Ramos (cell line): ENCODE results near the gene NDC80.
"Not testable (repeated sequence)": the region's sequence is repeated elsewhere in the genome, so short reads cannot be mapped to it uniquely, and the experiment has no call there.

Experiments used
- in situ Hi-C: fragments of 300-500 bp; cut with MboI; formaldehyde crosslinking; loops from one replicate; pipeline ENCODE4 v1.14.3; 2022; ENCODE audit warnings: low sequenced_read_pairs; ENCODE audit not compliant: unreplicated experiment

Gene NDC80

GRCh38 chr18:2571200-2572170, at the start of gene NDC80, which contains the start of gene METTL4:
Gene NDC80, plus strand, starts transcription at chr18:2571557. Its CDS starts 1,429 bp downstream, at chr18:2572986.
Gene METTL4, minus strand, starts transcription at chr18:2571505. Its CDS starts 4,289 bp downstream, at chr18:2567216.
- in situ Hi-C loops: no loop called here

DNA sequence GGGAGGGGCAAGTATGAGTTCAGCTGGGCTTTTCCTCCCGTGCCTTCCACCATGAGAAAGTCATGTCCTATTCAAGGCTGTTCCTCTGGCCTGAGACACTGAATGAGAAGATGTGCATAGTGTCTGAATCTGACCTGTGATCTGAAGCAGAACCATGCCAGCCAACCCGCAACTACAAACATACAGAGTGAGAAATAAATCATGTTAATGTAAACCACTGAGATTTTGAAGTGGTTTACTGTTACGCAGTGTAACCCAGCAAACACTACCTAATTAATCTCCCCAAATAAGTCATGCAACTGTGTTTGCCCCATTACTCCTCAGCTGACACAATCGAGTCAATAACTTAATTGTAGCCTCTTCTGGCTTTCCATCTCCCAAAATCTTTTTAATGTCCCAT, 49.2 kb upstream of the NDC80 start:
- in situ Hi-C loops: loop anchor here (10.0 kb wide), 1 partner anchor 187 kb away; no protein-coding TSS in a partner anchor

GRCh38 chr18:2524794-2525198, 46.6 kb upstream of the NDC80 start:
- in situ Hi-C loops: loop anchor here (10.0 kb wide), 1 partner anchor 190 kb away; no protein-coding TSS in a partner anchor

GRCh38 chr18:2526329-2526728, 45.0 kb upstream of the NDC80 start:
- in situ Hi-C loops: loop anchor here (10.0 kb wide), 1 partner anchor 192 kb away; no protein-coding TSS in a partner anchor

- in situ Hi-C loops: loop anchor here (10.0 kb wide), 1 partner anchor 194 kb away; no protein-coding TSS in a partner anchor
These were observed 42.2 kb upstream of the NDC80 start for GRCh38 chr18:2529154-2529553.

DNA sequence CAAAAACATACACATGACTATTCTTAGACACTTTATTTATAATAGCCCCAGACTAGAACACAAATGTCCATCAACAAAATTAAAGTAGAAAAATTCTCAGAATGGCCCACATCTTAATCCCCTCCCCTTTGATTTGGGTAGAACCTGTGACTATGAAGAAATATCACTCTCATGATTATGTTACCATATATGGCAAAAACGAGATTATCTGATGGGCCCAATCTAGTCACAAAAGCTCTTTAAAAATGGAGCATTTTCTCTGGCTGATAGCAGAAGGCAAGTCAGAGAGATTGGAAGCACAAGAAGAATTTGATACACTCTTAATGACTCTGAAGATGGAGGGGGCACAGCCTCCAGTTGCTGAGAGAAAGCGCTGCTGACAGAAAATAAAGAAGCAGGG, 39.6 kb upstream of the NDC80 start:
- in situ Hi-C loops: loop anchor here (10.0 kb wide), 1 partner anchor 427 kb away; no protein-coding TSS in a partner anchor

GRCh38 chr18:2532797-2533196, 38.6 kb upstream of the NDC80 start:
- in situ Hi-C loops: loop anchor here (10.0 kb wide), 1 partner anchor 428 kb away; no protein-coding TSS in a partner anchor

- in situ Hi-C loops: loop anchor here (10.0 kb wide), 1 partner anchor 430 kb away; no protein-coding TSS in a partner anchor
These were observed 36.5 kb upstream of the NDC80 start for GRCh38 chr18:2534906-2535305.

GRCh38 chr18:2535419-2535910, 35.9 kb upstream of the NDC80 start:
- in situ Hi-C loops: loop anchor here (10.0 kb wide), 1 partner anchor 431 kb away; no protein-coding TSS in a partner anchor

GRCh38 chr18:2536063-2536462, 35.3 kb upstream of the NDC80 start:
- in situ Hi-C loops: loop anchor here (10.0 kb wide), 1 partner anchor 431 kb away; no protein-coding TSS in a partner anchor

- in situ Hi-C loops: loop anchor here (10.0 kb wide), 1 partner anchor 432 kb away; no protein-coding TSS in a partner anchor
These were observed 34.9 kb upstream of the NDC80 start for GRCh38 chr18:2536493-2536892.

DNA sequence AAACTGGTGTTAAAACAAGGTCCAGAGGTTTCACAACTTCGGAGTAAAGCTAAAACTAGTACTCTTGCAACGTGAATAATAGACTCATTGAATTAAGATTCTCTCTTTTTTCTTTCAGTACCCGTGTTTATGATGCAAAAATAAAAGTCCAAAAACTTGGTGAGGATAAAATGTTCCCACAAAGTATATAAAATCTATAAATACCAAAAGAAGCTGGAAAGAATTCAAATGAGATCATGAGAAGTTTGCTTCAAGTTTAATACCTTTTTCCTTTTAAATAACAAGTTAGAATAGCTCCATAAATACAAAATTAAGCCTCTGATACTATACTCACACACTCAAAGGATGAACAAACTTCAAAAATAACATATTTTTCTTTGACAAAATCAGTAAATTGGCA, 34.1 kb upstream of the NDC80 start:
- in situ Hi-C loops: loop anchor here (10.0 kb wide), 1 partner anchor 432 kb away; no protein-coding TSS in a partner anchor

GRCh38 chr18:2538236-2538635, 33.1 kb upstream of the NDC80 start:
- in situ Hi-C loops: loop anchor here (10.0 kb wide), 1 partner anchor 433 kb away; no protein-coding TSS in a partner anchor

DNA sequence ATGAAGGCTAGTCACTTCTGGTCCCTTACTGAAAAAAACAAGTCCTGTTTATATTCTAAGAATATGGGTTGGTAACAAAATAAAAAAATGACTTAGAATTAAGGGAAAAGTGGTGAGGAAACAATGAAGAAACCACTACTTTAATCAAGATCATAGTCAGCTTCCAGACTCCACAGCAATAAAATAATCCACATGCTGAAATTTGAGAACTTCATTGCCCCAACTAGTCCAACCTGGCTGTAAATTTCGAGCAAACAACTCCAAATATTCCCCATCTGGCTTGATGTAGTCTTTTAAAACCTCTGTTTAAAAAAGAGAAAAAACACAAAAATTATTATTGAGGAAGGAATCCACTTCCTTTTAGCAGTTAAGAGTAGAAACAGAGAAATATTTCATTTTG, 32.5 kb upstream of the NDC80 start:
- in situ Hi-C loops: loop anchor here (10.0 kb wide), 1 partner anchor 434 kb away; no protein-coding TSS in a partner anchor

GRCh38 chr18:2540575-2540974, 30.8 kb upstream of the NDC80 start:
- in situ Hi-C loops: no loop called here

DNA sequence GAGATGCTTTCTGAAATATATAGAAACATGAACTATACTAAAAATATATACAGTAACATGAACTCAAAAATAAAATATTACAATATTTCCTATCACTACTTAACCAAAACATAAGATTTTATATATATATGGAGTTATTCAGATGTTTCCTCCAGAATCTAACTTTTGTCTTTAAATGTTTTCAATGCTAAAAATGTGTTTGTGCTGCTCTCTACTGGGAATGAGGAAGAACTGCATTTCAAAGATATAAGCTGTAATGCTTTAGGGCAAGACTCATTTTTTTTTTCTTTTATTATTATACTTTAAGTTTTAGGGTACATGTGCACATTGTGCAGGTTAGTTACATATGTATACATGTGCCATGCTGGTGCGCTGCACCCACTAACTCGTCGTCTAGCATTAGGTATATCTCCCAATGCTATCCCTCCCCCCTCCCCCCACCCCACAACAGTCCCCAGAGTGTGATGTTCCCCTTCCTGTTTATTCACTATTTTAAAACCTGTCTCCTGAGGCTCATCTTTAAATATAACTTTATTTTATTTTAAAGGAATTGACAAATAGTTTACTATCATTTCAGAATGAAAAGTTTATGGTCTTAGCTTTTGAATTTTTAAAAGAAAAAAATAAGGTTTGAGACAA, 29.3 kb upstream of the NDC80 start:
- in situ Hi-C loops: not testable (repeated sequence)

DNA sequence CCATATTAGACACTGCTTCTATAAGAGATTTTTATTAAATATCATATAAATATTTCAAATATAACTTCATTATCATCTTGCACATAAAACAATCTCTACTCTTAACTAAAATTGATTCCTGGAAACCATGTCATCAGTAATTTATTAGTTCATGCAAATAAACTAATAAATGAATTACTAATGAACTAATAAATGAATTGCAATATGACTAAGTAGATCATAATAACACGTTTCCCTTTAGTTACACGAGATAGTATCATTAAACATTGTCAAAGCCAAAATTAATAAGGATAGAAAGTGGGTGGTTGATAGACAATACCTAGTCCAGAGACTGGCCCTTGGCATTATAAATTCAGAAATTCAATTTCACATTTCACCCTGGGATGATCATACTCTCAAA, 26.2 kb upstream of the NDC80 start:
- in situ Hi-C loops: no loop called here

DNA sequence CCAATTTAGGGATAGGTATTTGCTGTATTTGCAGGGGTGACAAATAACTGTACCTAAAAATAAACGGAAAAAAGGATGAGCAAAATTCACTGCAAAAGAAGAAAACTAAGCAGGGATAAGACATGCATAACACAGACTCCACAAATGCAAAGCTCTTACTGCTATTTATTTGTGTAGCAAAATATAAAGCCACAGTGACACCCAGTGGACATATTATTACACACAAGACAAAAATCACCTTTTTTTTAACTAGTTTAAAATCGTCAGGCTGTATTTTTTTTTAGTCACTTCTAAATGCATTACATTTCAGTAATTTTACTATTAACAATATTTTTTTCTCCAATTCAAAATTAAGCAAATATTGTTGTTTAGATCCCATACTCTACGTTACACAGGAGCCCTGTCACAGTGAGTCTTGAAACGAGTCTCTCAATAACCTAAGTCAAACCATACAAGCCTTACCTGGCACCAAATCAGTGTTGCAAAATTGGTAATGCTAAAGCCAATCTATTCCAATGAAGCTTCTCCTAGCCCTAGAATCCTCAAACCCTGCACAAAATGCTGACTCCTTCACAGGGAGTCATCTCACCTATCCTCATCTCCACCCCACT, 23.8 kb upstream of the NDC80 start:
- in situ Hi-C loops: no loop called here

DNA sequence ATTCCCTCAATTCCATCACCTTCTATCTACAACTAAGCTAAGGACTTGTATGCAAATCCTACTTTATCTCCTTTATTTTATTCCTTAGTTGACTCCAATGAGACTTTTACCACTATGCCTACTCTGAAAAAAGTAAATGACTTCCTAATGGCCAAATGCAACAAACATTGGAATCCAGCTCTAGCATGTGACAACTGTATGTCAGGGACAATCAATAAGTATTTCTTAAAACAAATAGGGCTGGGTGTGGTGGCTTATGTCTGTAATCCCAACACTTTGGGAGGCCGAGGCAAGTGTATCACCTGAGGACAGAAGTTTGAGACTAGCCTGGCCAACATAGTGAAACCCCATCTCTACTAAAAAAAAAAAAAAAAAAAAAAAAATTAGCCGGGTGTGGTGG, 21.9 kb upstream of the NDC80 start:
- in situ Hi-C loops: no loop called here

DNA sequence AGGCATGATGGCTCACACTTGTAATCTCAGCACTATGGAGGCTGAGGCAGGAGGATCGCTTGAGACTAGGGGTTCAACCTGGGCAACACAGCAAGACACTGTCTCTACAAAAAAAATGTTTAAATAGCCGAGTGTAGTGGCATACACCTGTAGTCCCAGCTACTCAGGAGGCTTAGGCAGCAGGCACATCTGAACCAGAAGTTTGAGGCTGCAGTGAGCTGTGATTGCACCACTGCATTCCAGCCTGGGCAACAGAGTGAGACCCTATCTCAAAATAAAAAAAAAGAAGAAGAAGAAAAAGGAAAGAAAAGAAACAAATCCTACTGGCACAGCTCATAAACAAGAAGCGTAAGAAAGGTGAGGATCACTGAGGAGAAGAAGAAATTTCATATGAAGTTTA, 19.9 kb upstream of the NDC80 start:
- in situ Hi-C loops: no loop called here
